NCI-H2196 (cell line): ENCODE results near the gene BUD31.
"Not testable (repeated sequence)": the region's sequence is repeated elsewhere in the genome, so short reads cannot be mapped to it uniquely, and the experiment has no call there.

Experiments used
- DNase-seq: peaks from one replicate; lab custom pipeline; 2025; ENCODE audit not compliant: unreplicated experiment; lab: John Stamatoyannopoulos, UW

BUD31 gene

DNA sequence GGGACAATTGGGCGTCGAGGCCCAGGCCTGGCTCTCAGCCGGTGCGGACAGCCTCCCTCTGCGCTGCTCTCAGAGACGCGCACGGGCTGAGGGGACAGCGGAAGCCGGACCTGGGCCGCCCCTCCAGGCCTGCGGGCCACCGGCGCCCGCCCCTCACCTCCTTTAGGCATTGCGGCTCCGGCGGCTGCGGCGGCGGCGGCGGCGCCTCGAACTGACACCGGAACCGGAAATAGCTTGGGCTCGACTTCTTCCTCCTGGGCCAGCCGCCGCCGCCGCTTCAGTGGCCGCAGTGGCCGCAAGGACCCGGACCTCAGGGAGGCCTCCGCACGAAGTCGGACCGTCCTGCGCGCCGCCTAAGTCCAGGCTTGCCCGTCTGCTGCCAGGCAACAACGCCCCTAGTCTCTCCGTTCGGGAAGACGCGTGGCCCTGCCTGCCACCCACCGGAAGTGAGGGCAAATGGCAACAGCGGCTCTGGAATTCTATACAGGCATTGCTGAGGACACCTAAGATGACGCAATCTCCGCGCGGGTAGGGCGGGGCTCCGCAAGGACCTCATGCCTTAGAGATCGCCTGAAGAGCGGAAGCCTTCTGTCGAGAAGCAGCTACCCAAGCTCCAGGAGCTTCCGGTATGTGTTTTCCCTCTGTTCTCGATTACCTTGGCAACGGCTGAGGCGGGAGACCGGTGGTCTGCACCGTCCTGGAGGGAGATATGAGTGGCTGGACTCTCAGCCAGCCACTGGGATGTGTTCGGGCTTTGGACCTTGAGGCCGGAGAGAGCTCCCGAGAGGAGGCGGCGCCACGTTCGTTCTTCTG, at the start of gene BUD31, which contains the start of gene PDAP1:
TSS of gene BUD31 (plus strand) at position 591 of the 813 bp plus-strand sequence. CDS start 2,124 bp downstream, outside the sequence.
TSS of gene PDAP1 (minus strand) at position 219 of the 813 bp plus-strand sequence. CDS start at position 170, 49 bp downstream.
- DNase-seq: peak; percentile 95

DNA sequence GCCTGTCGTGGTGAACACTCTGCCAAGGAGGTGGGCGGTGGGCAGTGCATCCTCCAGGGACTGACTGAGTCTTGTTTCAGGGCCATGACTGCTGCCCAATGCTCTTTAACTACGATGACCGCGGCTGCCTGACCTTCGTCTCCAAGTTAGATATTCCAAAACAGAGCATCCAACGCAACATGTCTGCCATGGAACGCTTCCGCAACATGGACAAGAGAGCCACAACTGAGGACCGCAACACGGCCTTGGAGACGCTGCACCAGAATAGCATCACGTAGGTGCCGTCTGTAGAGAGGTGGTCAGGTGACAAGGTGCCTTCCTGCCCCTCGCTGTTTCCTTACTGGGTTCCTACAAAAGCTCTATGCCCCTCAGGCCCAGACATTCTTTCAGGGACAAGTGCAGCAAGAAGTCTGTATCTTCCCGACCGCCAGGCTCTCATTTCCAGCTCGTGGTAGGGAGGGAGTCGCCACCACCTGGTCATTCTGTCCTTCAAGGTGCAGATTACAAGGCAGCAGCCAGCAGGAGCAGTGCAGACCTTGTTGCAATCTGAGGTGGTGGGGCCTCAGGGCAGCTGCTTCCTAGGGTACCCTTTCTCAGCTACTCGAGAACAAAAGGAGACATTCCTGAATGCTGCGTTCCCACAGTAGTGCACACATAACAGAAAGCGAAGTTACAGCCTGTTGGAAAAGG, 49.2 kb upstream of the BUD31 start:
- DNase-seq: no peak

DNA sequence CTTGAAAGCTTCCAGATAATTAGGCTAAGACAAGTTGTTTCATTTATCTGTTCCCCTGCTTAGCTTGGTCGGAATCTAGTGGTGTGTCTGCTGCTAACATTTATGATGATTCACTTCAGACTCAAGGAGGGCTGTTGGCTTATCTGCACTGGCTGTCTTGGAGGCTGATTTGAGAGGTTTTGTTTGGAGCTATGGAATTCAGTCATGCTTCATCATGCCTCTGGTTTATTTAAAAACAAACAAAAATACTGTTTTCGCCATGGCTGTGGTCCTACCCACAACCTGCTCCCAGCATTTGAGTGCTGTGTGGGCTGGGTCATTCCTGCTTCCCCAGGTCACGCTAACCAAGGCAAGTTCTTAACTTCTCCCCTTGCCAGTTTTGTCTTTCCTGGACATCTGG, 46.0 kb upstream of the BUD31 start:
- DNase-seq: no peak

DNA sequence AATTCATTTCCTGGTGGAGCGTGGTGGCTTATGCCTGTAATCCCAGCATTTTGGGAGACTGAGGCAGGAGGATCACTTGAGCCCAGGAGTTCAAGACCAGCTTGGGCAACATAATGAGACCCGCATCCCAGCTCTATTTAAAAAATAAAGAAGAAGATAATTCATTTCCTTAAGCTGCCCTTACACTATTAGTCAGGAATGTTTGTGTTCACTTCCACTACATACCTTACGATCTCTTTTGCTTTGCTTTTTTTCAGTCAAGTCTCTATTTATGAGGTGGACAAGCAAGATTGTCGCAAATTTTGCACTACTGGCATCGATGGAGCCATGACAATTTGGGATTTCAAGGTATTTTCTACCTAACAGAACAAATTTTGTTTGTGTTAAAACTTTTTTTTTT, 45.5 kb upstream of the BUD31 start:
- DNase-seq: no peak

DNA sequence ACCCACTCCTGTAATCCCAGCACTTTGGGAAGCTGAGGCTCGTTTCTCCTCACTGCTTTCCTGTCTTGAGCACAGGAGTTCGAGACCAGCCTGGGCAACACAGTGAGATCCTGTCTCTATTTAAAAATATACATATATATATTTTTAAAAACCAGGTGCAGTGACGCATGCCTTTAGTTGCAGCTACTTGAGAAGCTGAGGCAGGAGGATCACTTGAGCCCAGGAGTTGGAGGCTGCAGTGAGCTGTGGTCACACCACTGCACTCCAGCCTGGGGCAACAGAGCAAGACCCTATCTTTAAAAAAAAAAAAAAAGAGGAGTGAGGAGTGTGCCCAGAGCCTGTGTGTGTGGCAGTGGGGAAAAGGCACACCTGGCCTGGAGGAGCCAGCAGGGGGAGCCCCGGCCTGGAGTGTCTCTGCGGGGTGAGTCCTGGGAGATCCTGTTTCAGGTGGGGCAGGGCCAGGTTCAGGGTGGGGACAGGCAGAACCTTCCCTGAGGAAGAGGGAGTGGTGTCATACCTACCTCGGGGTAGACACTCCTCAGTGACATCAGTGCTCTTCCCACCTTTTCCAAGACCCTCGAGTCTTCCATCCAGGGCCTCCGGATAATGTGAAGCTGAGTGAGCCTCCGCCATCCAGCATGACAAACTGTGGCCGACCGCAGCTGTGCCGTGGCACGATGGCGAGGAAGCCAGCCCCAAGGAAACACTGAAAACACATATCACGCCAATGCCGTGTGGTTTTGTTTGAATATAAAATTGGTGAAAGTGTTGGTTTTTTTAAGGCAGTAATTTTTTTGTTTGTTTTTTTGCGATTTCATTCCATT, 43.2 kb upstream of the BUD31 start:
- DNase-seq: peak; percentile 37

DNA sequence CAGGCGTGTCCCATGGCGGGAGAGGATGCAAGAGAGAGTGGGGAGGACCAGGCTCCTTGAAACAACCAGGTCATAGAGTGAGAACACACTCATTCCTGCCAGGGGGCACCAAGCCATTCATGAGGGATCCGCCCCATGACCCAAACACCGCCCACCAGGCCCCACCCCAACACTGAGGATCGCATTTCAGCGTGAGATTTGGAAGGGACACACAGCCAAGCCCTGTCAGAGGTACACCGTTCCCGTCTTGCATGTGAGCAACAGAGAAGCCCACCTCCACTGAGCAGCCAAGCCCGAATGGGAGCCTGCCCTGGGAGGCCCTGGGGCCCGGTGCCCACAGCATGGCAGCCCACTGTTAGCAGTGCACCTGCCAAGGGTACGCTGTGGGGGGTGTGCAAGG, 42.1 kb upstream of the BUD31 start:
- DNase-seq: no peak

DNA sequence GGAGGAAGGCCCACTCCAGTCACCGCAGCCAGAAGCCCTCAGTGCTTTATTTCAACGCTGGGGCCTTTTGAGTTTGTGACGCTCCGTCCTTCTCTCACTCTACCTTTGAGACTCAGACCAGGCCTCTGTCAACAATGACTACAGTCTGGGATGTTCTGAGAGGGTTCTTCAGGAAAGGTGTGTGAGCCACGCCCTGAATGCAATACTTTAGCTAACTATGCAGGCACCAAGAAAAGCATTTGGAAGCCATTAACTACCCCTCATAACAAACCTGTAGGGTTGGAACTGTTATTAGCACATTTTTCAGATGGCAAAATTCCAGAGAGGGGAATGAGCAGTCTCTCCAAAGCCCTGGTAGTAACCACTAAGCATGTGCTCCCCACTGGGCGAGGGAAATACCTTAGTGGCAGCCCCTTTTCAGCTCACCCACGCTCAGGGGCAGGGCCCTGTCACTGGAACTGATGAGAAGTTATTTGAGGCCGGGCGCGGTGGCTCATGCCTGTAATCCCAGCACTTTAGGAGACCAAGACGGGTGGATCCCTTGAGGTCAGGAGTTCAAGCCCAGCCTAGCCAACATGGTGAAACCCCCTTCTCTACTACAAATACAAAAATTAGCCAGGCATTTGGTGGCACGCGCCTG, 39.9 kb upstream of the BUD31 start:
- no peak for DNase-seq

DNA sequence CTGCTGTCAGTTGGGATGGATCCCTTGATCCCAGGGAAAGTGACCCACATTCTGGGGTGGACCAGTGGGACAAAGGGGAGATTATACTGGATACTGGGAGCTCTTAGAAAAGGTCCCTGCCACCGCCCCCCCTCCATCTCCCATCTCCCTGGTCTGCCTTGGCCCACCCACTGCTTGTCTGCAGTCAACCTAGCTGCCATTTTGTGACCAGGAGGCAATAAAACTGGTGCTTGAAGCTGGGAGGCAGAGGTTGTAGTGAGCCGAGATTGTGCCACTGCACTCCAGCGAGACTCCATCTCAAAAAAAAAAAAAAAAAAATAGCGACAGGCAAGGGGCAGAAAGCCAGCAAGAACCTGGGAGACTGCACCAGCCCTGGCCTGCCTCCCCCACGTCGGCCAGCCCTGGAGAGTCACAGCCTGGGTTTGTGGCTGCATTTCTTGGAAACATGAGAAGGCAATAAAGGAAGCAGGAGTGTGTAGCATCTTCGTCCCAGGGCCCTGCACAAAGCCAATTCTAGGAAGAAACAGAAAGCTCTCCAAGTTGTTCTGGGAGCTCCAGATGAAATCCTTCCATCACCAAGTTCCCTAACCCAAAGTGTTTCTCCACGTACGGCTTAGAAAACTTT, 38.9 kb upstream of the BUD31 start:
- DNase-seq: no peak

DNA sequence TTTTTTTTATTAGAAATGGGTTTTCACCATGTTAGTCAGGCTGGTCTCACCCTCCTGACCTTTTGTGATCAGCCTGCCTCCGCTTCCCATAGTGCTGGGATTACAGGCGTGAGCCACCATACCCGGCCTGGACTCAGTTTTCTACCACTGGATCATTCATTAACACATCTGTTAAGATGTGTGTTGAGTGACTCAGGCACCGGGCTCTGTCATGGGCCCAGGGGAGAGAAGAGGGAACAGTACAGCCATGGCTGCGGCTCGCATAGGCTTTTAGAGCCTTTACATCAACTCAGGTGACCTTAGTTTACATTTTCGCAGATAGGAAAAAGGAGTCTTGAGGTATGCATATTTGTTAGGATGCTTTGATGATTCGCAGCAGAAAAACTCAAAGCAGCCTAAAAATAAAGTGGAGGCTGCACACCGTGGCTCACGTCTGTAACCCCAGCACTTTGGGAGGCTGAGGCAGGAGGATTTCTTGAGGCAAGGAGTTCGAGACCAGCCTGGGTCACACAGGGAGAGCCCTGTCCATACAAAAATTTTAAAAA, 37.3 kb upstream of the BUD31 start:
- DNase-seq: no peak

DNA sequence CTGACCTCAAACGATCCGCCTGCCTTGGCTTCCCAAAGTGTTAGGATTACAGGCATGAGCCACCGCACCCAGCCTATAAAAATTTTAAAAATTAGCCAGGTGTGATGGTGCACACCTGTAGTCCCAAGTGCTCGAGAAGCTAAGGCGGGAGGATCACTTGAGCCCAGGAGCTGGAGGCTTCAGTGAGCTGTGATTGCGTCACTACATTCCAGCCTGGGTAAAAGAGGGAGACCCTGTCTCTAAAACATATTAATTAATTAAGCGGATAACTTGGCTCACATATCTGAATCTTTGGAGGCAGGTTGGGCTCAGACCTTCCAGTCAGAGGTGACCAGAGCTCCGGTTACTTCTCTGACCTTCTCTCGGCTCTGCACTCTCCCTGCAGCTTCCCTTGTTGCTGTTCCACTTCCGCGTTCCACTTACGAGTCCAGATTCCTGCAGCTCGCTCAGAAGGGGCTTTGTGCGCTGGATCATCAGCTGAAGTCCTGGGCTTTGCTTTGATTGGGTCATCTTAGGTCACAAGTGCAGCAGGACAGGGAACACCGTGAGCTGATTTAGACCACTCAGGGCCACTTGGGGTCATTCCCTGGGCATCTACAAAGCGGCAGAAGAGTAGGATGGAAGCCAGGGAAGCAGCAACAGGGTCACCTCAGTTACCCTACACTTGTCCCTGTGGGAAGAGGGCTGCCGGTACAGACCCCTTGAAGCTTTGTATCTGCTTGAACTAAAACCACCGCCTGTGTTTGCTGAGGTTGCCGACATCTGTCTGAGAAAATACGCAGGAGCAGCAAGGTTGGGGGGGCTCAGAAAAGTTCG, 36.3 kb upstream of the BUD31 start:
- DNase-seq: no peak

DNA sequence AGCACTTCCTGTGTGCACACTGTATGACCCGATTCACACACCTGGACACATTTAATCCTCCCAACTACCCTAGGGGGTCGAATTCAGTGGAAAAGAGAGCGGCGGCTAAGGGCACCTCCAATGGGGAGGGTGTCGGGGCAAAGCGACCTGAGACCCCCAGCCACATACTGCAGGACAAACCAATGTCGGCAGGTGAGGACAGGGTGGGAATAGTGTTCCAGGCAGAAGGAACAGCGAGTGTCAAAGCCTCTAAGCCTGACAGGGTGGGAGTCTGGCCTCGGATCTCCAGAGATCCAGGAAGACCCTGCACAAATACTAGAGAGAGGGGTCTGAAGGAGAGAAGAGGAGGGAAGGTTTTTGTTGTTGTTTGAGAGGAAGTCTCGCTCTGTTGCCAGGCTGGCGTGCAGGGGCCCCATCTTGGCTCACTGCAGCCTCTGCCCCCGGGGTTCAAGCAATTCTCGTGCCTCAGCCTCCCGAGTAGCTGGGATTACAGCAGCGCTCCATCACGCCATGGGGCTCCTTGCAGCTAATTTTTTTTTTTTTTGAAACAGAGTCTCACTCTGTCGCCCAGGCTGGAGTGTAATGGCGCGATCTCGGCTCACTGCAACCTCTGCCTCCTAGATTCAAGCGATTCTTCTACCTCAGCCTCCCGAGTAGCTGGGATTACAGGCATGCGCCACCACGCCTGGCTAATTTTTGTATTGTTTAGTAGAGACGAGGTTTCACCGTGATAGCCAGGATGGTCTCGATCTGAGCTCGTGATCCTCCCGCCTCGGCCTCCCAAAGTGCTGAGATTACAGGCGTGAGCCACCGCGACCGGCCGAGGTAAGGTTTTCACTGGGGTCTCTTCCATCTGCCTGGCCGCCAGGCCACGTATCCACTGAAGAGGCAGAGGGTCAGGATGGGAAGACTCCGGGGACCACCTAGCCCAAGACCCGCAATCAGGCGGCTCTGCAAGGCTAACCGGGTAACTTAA, 35.4 kb upstream of the BUD31 start:
- DNase-seq: no peak

DNA sequence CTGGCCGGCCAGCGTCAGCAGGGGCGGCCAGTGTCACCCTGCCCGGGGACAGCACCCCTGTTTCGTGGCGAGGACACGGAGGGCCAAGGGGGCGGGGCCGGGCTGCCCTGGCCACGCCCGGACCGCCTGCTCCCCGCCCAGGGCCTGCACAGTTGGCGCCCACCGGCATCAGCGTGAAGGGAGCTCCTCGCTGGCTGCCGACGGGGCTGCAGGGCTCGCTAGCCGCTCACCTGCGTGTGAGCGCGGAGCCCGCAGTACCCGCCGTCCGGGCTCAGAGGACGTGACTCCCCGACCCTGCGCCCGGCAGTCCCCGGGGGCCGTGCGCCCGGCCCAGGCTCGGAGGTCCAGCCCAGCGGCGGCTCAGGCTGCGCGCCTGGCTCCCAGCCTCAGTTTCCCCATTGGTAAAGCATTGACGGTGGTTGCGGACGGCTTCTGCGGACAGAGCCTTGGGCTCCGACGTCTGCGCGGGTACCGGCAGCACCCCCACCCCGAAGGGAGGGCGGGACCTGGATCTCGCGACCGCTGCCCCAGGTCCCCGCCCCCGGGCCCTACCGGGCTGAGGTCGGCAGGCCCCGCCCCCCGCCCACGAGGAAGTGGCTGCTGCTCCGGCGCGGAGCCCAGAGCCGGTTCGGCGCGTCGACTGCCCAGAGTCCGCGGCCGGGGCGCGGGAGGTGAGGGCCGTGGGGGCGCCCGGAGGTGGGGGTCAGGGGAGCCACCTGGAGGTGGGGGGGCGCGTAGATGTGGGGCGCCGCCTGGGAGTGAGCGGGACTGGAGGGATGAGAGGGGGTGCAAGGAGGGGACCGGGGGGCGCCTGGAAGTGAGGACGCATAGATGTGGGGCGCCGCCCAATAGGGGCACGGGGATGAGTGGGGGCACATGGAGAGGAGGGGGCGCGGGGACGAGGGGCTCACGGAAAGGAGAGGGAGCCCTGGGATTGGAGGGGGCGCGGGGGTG, 34.4 kb upstream of the BUD31 start, which contains the start of gene ARPC1B:
TSS of gene ARPC1B (plus strand) at position 620 of the 954 bp plus-strand sequence. CDS start 10,985 bp downstream, outside the sequence.
- peak; percentile 79 for DNase-seq

DNA sequence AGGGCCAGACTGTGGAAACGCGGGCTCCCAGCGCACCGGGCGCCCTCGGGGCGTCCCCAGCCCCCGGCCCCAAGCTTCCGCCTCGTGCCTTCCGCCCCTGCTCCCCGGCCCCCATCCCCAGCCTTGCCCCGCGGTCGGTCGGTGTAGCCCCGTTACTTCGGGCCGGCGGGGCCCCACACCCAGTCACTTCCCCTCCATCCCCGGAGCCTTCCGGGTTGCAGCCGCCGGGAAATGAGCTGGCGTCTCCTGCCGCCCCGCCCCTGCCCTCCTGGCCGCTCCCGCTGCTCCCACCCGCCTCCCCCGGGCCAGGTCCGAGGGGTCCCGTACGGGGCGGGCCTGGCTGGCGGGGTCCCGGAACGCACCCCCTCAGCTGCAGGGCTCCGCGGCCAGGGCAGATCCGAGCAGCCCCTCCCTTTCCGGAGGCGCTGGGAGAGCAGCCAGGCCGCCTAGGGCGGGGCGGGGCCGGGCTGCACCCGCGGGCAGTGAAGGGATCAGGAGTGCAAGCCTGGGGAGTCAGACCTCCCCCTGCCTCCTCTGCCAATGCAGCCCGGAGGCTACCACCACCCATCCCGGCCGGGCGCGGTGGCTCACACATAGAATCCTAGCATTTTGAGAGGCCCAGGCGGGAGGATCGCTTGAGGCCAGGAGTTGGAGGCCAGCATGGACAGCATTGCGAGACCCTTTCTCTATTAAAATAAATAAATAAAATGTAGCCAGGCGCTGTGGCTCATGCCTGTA, 33.5 kb upstream of the BUD31 start:
- peak; percentile 75 for DNase-seq

DNA sequence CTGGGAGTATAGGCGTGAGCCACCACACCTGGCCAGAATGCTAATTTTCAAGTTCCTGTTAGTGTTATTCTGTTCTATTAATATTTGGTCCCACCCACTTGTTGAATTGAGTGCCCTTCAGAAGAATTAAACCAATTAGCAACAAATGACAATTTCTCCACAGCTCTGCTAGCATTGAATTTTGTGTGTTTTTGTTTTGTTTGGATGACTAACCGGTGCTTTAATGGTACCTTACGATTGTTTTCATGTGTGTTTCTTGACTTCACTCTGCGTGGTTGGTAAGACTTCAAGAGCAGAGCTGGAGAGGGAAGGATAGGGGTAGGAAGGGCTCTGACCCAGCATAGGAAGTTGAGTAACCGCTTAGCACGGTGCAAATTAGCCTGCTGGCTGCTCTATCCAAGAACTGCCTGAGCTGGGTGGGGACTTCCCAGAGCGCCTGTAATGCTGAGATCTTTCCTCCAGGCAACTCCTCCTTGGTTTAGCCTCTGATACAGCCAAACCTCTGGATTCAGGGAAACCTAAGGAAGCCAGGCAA, 29.7 kb upstream of the BUD31 start:
- no peak for DNase-seq

DNA sequence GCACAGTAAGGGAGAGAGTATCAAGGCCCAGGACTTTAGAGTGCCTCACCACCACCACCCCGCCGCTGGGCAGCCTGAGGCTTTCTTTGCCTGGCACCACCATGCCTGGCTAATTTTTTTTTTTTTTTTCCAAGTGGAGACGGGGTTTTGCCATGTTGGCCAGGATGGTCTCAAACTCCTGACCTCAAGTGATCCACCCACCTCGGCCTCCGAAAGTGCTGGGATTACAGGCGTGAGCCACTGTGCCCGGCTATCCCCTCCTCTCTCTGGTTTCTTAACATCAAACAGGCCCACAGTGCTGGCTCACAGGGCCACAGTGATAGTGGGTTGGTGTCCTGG, 29.1 kb upstream of the BUD31 start:
- not testable (repeated sequence) for DNase-seq
